Measurements from ENCODE around the gene BIRC3.

The BIRC3 gene

GRCh38 chr11:102385085-102386007, 68.1 kb downstream of the BIRC3 start:
- no peak for TF ChIP-seq CTCF (IDR thresholded peaks at IDR 0.05; ENCODE audit: low read depth, low read length, missing control alignments)
- no peak overlapping the region for H3K4me3 ChIP-seq (ENCODE audit: low read depth, low read length)
- no peak for DNase-seq (ENCODE audit: low read depth)
- in situ Hi-C loops (cut with HindIII; ENCODE audit: low sequenced_read_pairs) = no loop called here

DNA sequence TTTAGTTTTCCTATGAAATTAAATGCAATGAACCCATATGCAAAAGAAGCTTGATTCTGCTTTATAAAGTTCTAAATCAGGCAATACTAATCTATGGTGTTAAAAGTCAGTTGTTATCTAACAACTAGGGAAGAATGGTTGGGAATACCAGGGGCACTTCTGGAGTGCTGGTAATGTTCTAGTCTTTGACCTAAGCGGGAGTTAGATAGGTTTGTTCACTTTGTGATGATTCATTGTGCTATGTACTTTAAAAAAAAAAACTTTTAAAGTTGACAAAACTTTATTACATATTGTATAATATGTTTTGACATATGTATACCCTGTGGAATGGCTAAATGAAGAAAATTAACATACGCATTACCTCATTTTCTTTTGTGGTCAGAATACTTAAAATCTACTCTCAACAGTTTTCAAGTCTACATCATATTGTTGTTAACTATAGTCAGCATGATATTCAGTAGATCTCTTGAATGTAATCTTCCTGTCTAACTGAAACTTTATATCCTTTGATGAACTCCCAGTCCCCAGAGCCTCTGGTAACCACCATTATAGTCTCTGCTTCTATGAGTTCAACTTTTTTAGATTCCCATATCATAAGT, 69.0 kb downstream of the BIRC3 start:
- TF ChIP-seq CTCF (IDR thresholded peaks at IDR 0.05; ENCODE audit: low read depth, low read length, missing control alignments) = no peak
- in situ Hi-C loops (cut with HindIII; ENCODE audit: low sequenced_read_pairs) = no loop called here
- H3K4me3 ChIP-seq (ENCODE audit: low read depth, low read length) = no peak overlapping the region
- DNase-seq (ENCODE audit: low read depth) = no peak

DNA sequence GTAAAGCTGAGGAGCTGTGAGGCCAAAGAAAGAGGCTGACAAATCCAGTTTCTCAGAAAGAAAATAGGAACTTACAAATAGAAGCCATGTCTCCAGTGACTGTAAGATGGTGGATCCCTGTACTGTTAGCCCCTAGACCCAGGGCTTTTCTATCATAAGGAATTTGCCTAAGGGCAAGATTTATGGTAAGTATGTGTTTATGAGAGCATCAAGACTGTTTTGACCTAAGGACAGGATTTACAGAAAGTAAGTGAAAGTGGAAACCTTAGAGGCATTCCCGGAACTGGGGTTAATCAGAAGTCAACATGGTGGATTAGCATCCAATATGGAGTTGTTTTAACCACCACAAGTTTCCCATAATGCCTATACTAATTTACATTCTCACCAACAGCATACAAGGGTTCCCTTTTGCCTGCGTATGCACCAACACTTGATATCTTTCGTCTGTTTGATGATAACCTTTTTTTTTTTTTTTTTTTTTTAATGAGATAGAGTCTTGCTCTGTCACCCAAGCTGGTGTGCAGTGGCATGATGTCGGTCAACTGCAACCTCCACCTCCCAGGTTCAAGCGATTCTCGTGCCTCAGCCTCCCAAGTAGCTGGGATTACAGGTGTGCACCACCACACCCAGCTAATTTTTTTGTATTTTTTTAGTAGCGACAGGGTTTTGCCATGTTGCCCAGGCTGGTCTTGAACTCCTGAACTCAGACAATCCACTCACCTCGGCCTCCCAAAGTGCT, 69.9 kb downstream of the BIRC3 start:
- in situ Hi-C loops (cut with HindIII; ENCODE audit: low sequenced_read_pairs) = no loop called here
- no peak overlapping the region for H3K4me3 ChIP-seq (ENCODE audit: low read depth, low read length)
- no peak for DNase-seq (ENCODE audit: low read depth)
- TF ChIP-seq CTCF (IDR thresholded peaks at IDR 0.05; ENCODE audit: low read depth, low read length, missing control alignments) = no peak

Measured in astrocyte of the cerebellum (primary cell).